ENCODE data around the gene LMBR1. TPM values are rescaled to one million over a fixed set of nuclear protein-coding genes. Genes with fewer than 3 reads are reported as not detected.

LMBR1 gene
- total RNA-seq, 1 donor from 2014 or later: 89.1 TPM

DNA sequence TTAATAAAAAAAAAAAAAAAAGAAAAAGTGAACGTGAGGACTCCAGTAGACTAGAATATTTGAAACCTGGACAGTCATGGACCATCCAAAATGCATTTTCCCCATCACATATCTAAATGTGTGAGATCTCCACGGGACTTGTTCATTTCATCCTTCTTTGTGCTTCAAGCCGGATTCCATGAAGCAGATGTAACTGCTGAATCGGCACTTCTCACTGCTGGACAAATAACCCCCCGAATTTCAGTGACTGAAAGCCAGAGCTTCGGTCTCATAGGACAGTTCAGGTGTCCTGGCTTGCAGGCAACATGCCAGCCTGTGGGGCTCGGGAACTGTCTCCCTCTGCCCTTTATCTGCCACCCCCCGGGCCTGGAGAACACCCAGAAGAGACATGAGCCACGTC is 219.1 kb downstream of the LMBR1 start:
- Mint-ChIP-seq H3K27ac (peak overlapping the region; percentile 59), H3K4me1 (ENCODE audit: low read depth) (peaks cover 4% of the 10 kb centered on the region), H3K27me3 (no peaks in the 10 kb centered on the region), H3K9me3 (ENCODE audit: low read depth) (no peaks in the 10 kb centered on the region), H3K4me3 (ENCODE audit: low read depth) (no peak overlapping the region), H3K36me3 (ENCODE audit: insufficient read depth) (peaks cover 57% of the 10 kb centered on the region)
- no peak for DNase-seq (ENCODE audit: low spot score, unreplicated experiment)
- TF ChIP-seq, protein P1, sequence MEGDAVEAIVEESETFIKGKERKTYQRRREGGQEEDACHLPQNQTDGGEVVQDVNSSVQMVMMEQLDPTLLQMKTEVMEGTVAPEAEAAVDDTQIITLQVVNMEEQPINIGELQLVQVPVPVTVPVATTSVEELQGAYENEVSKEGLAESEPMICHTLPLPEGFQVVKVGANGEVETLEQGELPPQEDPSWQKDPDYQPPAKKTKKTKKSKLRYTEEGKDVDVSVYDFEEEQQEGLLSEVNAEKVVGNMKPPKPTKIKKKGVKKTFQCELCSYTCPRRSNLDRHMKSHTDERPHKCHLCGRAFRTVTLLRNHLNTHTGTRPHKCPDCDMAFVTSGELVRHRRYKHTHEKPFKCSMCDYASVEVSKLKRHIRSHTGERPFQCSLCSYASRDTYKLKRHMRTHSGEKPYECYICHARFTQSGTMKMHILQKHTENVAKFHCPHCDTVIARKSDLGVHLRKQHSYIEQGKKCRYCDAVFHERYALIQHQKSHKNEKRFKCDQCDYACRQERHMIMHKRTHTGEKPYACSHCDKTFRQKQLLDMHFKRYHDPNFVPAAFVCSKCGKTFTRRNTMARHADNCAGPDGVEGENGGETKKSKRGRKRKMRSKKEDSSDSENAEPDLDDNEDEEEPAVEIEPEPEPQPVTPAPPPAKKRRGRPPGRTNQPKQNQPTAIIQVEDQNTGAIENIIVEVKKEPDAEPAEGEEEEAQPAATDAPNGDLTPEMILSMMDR (IDR thresholded peaks at IDR 0.05; ENCODE audit: unreplicated experiment): no peak

DNA sequence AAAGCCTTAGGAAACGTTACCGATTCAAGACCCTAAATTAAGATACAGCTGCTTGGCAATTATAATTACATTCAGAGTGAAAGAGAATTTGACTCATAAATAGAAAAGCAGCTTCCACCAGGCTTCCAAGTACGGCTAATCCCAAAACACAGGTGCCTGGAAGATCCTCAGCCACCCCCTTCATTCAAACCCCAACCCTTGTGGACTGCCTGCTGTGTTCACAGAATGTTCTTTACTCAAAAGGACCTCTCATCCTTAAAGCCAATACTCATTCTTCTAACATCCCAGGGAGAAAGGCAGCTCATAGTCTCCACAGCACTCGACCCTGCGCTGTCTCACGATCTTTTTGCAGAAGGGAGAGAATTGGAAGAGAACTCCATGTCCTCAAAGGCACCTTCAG is 219.5 kb downstream of the LMBR1 start:
- DNase-seq (ENCODE audit: low spot score, unreplicated experiment): no peak
- Mint-ChIP-seq H3K4me1 (ENCODE audit: low read depth) (peaks cover 6% of the 10 kb centered on the region), H3K36me3 (ENCODE audit: insufficient read depth) (peaks cover 54% of the 10 kb centered on the region), H3K4me3 (ENCODE audit: low read depth) (no peak overlapping the region), H3K27ac (peak overlapping the region; percentile 59), H3K27me3 (no peaks in the 10 kb centered on the region), H3K9me3 (ENCODE audit: low read depth) (no peaks in the 10 kb centered on the region)
- TF ChIP-seq, protein P1 (IDR thresholded peaks at IDR 0.05; ENCODE audit: unreplicated experiment): no peak

DNA sequence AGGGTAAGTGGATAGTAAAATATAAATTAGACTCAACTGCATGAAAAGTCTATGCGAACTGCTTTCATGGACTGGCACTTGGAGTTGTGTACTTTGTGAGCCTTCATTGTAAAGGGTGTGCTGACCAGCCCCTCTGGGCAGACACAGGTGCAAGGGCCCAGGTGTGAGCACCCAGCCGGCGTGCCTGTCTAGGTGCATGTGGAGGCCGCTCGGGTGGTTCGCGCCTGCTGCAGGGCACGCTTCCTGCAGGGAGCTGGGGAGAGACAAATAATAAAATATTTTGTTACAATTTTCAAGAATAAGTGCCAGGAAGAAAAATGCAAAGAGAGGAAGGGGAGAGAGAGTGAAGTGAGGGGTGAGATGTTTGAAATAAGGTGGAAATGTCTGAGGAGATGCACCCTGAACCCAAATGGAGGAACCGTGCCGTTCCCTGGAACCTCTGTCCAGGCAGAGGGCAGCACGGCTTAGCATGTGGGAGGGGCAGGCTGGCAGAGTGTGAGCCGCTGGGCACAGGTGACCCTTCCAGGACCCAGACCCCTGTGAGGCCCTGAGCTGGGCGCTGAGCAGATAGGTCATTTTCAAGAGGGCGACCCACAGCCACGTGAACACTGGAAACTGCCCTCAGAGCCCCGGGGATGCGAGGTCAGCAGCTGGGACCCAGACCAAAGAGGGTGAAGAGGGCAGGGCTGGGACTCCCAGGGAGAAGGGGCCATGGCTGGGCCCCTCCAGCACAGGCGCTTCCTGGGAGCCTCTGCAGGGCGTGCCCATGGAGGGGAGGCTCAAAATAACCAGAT is 223.8 kb downstream of the LMBR1 start:
- DNase-seq (ENCODE audit: low spot score, unreplicated experiment): no peak
- H3K4me3 Mint-ChIP-seq (ENCODE audit: low read depth): no peak overlapping the region
- peaks cover 3% of the 10 kb centered on the region for H3K9me3 Mint-ChIP-seq (ENCODE audit: low read depth)
- no peaks in the 10 kb centered on the region for H3K27me3 Mint-ChIP-seq
- H3K36me3 Mint-ChIP-seq (ENCODE audit: insufficient read depth): peaks cover 28% of the 10 kb centered on the region
- no peak overlapping the region for H3K27ac Mint-ChIP-seq
- TF ChIP-seq, protein P1 (IDR thresholded peaks at IDR 0.05; ENCODE audit: unreplicated experiment): no peak
- peaks cover 45% of the 10 kb centered on the region for H3K4me1 Mint-ChIP-seq (ENCODE audit: low read depth)

DNA sequence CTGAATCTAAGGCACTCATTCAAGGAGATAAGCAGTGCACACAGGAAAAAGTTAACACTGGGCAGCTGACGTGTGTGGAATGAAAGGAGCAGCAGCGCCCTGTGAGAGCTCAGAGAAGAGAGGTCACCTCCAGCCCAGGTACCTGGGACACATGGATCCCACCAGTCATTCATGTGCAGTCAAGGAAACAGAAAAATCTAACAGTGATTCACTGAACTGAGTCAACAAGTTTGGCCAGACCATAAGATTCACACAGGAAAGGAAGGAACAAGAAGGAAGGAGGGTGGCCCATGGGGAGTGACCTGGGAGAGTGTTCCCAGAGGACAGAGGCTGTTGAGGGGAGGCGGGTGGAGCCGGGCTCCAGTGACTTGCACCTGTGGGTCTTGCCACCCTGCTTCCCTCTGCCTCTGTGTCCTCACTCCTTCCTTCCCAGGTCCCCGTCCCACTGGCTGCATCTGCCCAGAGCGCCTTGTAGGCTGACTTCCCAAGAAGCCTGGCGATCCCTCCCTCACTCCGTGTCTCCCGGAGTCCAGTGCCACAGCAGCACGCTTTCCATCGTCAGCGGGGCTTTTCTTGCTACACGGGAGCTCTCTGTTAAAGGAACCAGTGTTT is 224.7 kb downstream of the LMBR1 start:
- H3K27ac Mint-ChIP-seq: peak overlapping the region; percentile 96
- peaks cover 23% of the 10 kb centered on the region for H3K36me3 Mint-ChIP-seq (ENCODE audit: insufficient read depth)
- H3K27me3 Mint-ChIP-seq: no peaks in the 10 kb centered on the region
- peaks cover 52% of the 10 kb centered on the region for H3K4me1 Mint-ChIP-seq (ENCODE audit: low read depth)
- TF ChIP-seq, protein P1 (IDR thresholded peaks at IDR 0.05; ENCODE audit: unreplicated experiment): no peak
- DNase-seq (ENCODE audit: low spot score, unreplicated experiment): no peak
- peaks cover 3% of the 10 kb centered on the region for H3K9me3 Mint-ChIP-seq (ENCODE audit: low read depth)
- peak overlapping the region; percentile 14 for H3K4me3 Mint-ChIP-seq (ENCODE audit: low read depth)

DNA sequence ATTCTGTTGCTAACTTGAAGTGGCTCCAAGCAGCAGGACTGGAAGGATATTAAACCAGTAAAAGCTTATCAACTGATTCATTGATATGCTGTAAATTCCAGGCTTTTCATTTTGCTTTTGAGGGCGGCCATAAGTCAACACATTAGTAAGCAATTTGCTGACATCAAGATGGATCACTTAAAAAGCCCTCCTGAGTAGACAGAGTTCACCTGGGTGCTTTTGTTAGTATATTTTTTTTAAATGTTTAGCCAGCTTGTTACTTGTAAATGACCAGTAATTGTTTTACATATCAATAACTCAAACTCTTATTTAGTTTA is 225.9 kb downstream of the LMBR1 start:
- Mint-ChIP-seq H3K9me3 (ENCODE audit: low read depth) (peaks cover 3% of the 10 kb centered on the region), H3K36me3 (ENCODE audit: insufficient read depth) (peaks cover 21% of the 10 kb centered on the region), H3K4me3 (ENCODE audit: low read depth) (peak overlapping the region; percentile 17), H3K4me1 (ENCODE audit: low read depth) (peaks cover 57% of the 10 kb centered on the region), H3K27me3 (no peaks in the 10 kb centered on the region), H3K27ac (peak overlapping the region; percentile 96)
- no peak for DNase-seq (ENCODE audit: low spot score, unreplicated experiment)
- TF ChIP-seq, protein P1 (IDR thresholded peaks at IDR 0.05; ENCODE audit: unreplicated experiment): no peak

Measured in progenitor cell of endocrine pancreas (in vitro differentiated cells).